ENCODE results near the gene ATP2A2.
A peak's percentile ranks its signal among the peaks of the same experiment; 100 is the strongest.
"Not testable (repeated sequence)": the region's sequence is repeated elsewhere in the genome, so short reads cannot be mapped to it uniquely, and the experiment has no call there.

The ATP2A2 gene

DNA sequence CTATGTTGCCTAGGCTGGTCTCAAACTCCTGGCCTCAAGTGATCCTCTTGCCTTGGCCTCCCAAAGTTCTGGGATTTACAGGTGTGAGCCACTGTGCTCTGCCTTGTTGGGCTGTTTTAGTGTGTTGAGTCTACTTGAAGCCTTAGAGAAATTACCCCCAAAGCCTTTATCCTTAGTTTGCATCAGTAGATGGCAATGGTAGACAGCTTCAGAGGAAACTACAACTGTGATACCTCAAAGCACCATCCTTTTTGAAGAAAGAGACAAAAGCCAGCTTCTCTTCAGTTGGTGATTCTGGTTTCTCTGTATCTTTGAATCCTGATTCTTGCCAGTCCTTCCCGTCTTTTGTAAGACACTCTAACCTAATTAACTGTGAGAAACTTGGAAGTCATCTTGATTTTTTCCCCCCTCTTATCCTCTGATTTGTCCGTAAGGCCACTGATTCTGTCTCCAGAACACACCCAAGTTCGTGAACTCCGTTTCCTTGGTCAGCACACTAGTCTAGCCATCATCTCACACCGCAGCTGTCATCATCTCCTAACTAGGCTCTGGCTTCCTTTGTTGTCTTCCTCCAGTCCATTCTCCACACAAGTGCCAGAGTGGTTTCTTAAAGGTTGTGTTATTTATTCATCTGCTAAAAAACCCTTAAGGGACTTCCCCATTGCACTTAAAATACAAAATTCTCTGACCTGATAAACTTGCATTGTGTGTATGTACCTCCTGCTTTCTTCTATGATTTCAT, 20.2 kb downstream of the ATP2A2 start:
- no peak for DNase-seq (ENCODE audit: low read depth in 2 of 2)

DNA sequence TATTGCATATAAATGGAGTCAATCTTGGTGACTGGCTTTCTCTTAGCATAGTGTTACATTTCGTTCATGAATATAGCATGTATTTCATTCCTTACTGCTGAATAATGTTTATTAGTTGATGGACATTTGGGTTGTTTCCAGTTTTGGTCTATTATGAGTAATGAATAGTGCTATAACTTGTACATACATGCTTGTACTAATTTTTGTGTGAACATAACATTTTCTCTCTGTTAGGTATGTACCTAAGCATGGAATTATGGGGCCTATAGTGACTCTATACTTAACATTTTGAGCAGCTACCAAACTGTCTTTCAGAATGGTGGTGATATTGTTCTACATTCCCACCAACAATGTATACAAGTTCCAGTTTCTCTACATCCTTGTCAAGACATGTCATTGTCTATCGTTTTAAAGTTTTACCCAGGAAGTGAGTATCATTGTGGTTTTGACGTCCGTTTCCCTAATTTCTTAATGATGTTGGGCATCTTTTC, 23.1 kb downstream of the ATP2A2 start:
- DNase-seq (ENCODE audit: low read depth in 2 of 2) = peak; percentile 29 to 39

DNA sequence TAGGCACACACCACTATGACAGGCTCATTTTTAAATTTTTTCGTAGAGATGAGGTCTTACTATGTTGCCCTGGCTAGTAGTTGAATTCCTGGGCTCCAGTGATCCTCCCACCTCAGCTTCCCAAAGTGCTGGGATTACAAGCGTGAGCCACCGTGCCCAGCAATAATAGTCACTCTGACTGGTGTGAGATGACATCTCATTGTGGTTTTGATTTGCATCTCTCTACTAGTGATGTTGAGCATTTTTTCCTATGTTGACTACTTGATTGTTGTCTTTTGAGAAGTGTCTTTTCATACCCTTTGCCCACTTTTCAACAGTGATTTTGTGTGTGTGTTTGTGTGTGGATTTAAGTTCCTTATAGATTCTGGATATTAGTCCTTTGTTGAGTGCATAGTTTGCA, 26.3 kb downstream of the ATP2A2 start:
- no peak for DNase-seq (ENCODE audit: low read depth in 2 of 2)

DNA sequence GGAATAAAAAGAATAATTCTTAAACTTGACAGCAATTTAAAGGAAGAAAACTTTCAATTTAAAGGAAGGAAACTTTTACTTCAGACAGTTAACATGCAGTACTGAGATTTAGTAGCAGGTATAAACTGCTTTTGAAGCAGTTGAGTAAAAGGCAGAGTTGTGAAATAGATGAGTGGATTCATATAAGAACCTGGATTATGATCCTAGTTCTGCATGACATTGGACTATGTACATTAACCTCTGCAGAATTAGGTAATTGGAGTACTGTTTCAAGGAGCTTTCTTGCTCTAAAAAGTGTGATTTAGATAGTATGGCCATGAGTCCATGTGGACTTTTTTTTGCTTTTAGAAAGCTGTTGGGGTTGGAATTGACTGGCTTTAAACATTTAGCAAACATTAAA, 29.7 kb downstream of the ATP2A2 start:
- DNase-seq (ENCODE audit: low read depth in 2 of 2) = no peak

DNA sequence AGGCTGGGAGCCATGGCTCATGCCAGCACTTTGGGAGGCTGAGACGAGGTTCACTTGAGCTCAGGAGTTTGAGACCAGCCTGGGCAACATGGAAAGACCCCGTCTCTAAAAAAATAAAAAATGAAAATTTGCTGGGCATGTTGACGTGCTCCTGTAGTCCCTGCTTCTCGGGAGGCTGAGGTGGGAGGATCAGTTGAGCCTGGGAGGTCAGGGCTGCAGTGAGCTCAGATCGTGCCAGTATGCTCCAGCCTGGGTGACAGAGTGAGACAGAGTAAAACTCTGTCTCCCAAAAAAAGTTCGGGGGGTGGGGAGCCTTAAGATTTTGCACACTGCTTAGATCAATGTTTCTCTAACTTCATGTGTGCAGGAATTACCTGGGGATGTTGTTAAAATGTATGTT, 30.9 kb downstream of the ATP2A2 start:
- DNase-seq (ENCODE audit: low read depth in 2 of 2) = no peak

DNA sequence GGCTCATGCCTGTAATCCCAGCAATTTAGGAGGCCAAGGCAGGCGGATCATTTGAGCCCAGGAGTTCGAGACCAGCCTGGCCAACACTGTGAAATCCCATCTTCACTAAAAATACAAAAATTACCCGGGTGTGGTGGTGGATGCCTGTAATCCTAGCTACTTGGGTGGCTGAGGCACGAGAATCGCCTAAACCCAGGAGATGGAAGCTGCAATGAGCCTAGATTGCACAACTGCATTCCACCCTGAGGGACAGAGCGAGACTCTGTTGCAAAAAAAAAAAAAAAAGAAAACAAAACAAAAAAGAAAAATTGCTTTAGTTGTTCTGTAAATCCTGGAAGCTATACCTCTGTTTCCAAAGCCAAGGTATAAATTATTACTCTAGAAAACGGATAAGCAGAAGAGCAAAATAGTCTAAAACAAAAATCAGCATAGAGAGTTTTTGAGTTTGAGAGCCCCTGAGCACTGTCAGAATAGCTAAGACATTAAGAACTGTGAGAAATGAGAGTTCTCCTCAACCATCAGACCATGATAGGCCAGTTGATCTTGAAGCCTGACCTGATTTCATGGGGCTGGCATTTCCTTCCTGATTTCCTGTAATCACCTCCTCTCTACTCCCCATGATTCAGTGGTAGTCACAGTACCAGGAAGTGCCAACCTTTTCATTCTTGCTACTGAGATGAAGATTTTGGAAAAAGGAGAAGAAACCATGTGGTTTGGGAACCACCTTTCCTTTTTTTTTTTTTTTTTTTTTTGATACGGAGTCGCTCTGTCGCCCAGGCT, 31.7 kb downstream of the ATP2A2 start:
- peak; percentile 25 to 27 for DNase-seq (ENCODE audit: low read depth in 2 of 2)

DNA sequence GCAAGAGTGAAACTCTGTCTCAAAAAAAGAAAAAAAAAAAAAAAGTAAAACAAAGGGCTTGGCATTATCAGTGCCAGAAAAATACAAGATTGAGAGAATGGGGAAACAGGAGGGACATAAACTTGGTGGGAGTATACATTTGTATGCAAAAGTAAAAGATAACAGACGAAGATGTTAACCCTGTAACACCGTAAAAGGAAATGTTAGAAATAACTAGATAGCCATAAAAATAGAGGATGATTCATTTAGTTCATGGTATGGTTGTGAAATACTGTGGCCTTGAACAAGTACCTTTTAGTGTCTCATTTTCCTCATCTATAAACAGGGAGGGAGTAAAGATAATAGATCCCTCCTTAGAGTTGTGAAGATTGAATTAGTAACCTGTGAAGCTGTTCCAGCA, 33.3 kb downstream of the ATP2A2 start:
- DNase-seq (ENCODE audit: low read depth in 2 of 2) = peak; percentile 80

DNA sequence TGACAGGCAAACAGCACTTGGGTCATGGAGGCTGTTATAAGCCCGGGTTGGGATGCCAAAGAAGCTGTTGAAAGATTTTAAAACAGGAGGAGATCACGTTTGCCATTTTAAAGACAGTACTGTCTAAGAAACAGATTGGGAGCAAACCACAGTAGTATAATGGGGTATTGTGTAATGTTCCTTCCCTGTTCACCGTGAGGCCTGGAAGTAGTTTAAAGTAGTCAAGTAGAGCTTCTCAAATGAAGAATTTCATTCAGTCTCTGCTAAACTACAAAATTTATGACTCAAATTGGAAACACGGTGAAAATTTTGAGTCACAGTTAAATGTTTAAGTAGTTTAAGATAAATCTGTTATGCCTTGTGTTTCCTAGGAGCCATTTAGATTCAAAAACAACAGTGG, 35.8 kb downstream of the ATP2A2 start:
- peak; percentile 85 to 87 for DNase-seq (ENCODE audit: low read depth in 2 of 2)

DNA sequence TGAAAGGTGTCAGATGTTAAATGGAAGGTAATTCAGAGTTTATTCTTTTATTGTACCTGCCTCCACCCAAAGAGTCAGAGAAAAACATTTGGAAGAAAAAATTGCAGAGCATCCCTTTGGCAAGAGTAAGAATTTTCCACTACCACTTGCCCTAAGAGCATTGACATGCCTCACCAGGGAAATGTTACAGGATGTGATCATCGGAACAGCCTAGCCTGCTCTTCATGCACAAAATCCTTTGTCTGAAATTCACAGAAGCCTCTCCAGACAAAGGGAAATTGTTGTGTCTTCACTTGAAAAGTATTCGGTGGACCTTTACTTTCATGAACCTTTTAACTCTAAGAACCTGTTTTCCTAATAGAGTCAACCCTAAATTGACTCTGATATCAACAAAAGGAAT, 36.9 kb downstream of the ATP2A2 start:
- peak in 1 of 2 experiments; percentile 9 for DNase-seq (ENCODE audit: low read depth in 2 of 2)

DNA sequence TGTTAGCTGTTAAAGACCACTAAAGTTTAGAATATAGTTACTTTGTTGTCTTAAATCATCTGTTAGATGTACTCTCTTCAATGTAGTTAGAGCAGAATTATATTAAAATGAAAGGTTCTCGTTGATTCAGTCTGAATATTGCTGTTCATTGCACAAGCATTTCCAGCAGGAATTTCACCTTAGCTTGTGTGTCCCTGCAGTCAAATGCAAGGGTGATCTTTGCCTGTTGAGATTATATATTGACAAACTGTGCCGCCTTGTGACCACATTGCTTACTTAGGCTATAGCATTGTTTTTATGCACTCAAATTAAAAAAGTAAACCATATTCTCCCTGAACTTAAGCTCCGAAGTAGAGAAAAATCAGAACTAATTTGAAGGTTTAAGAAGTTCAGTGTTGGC, 39.5 kb downstream of the ATP2A2 start:
- no peak for DNase-seq (ENCODE audit: low read depth in 2 of 2)

DNA sequence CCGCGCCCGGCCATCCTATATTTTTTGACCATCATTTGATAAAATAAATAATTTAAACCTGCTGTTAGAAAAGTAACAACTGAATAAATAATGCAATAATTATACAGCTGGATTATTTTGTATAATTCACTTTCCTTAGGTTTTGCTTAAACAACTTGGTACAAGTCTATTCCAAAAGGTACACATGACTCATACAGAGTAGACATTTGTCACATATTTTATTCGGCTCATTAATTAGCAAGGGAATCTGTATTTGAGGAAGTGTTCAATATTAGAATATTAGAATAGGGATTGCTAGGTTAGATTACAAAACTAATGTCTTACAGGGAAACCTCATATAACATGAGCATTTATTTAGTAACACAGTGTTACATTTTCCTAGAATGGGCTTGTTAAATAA, 48.7 kb downstream of the ATP2A2 start:
- DNase-seq (ENCODE audit: low read depth in 2 of 2) = no peak

DNA sequence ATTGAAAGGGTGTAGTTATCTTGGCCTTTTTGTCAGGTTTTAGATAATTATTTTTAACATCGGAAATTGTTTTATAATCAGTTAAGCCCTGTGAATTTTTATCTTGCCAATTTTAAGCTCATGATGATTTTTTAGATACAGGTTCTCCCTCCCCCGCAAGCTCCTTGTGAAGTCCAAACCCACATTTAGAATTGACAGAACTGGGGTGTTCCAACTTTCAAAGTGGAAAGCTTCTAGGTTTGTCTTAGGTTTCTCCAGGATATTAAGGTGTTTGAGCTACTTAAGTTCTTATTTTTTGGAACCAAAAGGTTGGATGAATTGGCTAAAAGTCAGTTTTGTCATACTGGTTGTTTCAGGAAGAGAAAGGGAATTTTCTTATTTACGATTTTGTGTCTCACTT, 49.1 kb downstream of the ATP2A2 start:
- DNase-seq (ENCODE audit: low read depth in 2 of 2) = no peak

DNA sequence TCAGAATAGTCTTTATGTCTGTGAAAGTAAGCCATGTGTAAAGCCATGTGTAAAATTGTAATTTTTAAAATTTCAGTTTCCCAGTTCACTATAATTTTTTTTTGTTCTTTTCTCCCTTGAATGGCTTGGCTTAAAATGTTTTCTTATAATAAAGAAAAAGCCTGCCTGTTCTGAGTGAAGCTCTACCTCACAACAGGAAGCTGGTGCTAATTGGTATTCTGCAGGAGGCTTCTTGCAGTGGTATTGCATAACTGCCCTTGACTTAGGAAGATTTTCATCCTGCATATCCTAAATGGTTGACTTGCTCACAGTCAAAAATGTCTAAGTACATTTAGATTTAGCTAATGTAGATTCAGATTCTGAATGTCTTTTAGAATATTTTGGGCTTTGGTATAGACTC, 49.5 kb downstream of the ATP2A2 start:
- DNase-seq (ENCODE audit: low read depth in 2 of 2) = no peak

DNA sequence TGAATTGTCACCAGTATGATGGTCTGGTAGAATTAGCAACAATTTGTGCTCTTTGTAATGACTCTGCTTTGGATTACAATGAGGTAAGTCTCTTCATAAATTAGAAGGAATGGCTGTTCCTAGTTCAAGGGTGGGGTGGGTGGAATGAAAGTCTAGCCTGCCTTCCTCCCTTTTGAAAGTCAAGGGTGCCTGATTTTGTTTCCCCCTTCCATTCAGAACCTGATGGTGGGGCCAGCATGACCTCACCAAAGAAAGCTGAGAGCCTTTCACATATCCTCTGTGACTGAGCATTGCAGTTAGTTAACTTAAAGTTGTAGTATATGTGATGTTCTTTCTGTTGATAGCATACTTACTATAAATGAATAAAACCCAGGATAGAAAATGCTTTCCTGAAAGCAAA, 52.2 kb downstream of the ATP2A2 start:
- no peak for DNase-seq (ENCODE audit: low read depth in 2 of 2)

DNA sequence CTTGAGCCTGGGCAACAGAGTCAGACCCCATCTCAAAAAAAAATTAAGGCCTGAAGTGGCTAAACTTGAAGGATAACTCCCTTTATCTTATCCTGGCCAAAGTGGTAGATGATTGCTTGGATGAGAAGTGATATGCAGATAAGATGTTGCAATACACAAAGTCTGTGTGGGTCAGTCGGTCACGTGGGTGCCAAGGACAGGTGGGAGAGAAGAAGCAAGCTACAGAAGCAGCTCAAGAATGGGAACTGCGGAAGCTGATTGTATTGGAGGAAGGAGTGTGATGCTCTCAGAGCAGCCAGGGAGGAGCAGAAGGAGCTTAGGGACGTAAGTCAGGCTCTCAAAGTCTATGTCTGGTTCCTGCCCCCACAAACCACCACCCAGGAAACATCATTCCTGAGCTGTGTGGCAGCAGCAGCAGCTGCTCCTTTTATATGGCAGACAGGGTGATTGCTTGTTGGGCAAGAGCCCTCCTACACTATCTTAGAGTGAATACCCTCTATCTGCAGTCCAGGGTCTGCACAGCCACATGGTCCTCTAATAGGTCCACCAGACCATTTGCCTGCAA, 54.5 kb downstream of the ATP2A2 start:
- DNase-seq (ENCODE audit: low read depth in 2 of 2) = no peak

DNA sequence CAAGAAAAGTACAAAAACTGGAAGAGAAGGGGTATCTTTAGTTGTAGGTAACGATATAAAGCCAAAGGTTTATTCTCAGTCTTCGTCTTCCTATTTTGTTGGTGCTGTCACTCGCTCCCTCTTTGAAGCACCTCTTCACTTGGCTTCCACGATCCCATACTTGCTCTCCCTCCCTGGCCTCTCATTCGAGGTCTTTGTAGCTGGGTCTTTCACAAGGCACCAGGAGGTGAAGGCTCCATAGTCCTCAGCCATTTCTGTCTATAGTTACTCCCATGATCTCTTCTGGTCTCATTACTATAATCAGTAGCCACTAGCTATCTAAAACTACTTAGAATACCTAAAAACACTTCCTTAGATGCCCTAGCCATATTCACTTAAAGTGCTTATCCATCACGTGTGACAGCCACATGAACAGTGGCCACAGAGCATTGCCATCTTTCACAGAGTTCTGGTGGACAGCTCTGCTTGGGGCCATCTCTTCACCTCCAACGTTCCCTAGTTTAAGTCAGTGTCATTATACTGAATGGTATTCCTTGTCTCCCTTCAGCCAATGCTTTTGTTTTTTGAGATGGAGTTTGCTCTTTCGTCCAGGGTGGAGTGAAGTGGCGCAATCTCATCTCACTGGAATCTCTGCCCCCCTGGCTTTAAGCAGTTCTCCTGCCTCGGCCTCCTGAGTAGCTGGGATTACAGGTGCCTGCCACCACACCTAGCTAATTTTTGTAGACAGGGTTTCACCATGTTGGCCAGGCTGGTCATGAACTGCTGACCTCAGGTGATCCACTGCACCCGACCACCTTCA, 57.1 kb downstream of the ATP2A2 start:
- no peak for DNase-seq (ENCODE audit: low read depth in 2 of 2)

DNA sequence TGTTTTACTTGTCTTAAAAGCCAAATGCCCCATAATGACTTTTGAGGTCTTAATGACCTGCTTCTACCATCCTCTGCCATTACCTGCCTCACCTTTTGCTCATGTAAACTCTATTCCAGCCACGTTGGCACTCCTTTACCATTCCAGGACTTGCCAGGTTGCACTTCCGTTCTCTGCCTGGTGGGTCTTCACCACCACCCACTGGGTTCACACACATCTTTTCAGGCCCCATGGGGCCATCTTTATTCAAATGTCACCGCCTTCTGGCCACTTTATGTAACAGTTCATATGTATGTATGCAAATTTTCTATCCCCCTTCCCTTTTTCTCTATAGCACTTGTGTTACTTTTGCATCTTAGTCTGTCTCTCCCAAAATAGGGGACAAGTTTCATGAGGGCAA, 57.7 kb downstream of the ATP2A2 start:
- no peak for DNase-seq (ENCODE audit: low read depth in 2 of 2)

DNA sequence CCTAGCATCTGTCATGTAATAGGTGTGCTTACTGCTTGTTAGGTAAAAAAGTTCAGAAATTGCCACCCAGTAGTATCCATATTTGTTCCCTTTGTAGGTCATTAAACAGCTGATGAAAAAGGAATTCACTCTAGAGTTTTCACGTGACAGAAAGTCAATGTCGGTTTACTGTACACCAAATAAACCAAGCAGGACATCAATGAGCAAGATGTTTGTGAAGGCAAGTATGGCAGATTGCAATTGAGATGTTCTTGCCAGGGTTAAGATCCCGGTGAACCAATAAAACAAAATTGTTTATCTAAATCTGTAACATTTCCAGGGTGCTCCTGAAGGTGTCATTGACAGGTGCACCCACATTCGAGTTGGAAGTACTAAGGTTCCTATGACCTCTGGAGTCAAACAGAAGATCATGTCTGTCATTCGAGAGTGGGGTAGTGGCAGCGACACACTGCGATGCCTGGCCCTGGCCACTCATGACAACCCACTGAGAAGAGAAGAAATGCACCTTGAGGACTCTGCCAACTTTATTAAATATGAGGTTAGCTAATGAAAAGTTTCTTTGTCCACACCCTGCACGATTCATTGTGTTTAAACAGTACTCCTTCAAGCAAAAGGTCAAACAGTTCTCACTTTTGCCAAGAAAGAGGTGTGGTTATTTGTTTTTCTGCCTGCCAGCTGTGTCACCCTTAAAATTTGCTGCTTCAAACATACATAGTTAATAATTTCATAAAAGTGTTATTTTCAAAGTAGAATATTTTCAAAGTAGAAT, 58.3 kb downstream of the ATP2A2 start:
- no peak for DNase-seq (ENCODE audit: low read depth in 2 of 2)

DNA sequence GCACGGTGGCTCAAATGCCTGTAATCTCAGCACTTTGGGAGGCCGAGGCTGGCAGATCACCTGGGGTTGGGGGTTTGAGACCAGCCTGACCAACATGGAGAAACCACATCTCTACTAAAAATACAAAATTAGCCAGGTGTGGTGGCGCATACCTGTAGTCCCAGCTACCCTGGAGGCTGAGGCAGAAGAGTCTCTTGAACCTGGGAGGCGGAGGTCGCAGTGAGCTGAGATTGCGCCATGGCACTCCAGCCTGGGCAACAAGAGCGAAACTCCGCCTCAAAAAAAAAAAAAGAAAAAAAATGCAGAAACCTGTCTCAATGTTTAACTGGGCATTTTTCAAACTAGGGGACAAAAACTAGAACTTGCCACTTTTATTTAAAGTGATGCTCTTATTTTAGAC, 59.2 kb downstream of the ATP2A2 start:
- DNase-seq (ENCODE audit: low read depth in 2 of 2) = not testable (repeated sequence)

DNA sequence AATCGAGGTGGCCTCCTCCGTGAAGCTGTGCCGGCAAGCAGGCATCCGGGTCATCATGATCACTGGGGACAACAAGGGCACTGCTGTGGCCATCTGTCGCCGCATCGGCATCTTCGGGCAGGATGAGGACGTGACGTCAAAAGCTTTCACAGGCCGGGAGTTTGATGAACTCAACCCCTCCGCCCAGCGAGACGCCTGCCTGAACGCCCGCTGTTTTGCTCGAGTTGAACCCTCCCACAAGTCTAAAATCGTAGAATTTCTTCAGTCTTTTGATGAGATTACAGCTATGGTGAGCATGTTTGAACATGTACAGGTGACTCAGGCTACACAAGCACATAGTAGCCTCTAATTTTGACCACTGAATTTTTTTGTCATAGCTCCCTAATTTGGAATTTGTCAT, 59.7 kb downstream of the ATP2A2 start:
- no peak for DNase-seq (ENCODE audit: low read depth in 2 of 2)

DNA sequence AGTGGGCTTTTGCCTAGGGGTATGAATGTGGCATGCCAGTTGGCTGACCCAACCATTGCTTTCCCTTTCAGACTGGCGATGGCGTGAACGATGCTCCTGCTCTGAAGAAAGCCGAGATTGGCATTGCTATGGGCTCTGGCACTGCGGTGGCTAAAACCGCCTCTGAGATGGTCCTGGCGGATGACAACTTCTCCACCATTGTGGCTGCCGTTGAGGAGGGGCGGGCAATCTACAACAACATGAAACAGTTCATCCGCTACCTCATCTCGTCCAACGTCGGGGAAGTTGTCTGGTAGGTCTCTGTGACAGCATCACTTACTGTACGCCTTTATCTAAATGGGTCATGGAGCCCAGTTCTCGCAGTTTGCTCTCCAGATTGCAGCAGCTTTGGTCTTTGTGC, 61.1 kb downstream of the ATP2A2 start:
- no peak for DNase-seq (ENCODE audit: low read depth in 2 of 2)

All from fibroblast of skin of left quadriceps (primary cell).